Measurements from ENCODE around the gene LYG2. TPM values are rescaled to one million over a fixed set of nuclear protein-coding genes. Genes with fewer than 3 reads are reported as not detected.
"Not testable (repeated sequence)": the region's sequence is repeated elsewhere in the genome, so short reads cannot be mapped to it uniquely, and the experiment has no call there.

The LYG2 gene
- not detected for total RNA-seq
- polyA plus RNA-seq (2013, experiment 1 of 2) = not detected
- not detected for polyA plus RNA-seq (2013, experiment 2 of 2)
- long read RNA-seq, experiment 1 = 0 reads
- long read RNA-seq, experiment 2 = 0 reads
- long read RNA-seq, experiment 3 = 0 reads
- long read RNA-seq, experiment 4 = 0 reads

DNA sequence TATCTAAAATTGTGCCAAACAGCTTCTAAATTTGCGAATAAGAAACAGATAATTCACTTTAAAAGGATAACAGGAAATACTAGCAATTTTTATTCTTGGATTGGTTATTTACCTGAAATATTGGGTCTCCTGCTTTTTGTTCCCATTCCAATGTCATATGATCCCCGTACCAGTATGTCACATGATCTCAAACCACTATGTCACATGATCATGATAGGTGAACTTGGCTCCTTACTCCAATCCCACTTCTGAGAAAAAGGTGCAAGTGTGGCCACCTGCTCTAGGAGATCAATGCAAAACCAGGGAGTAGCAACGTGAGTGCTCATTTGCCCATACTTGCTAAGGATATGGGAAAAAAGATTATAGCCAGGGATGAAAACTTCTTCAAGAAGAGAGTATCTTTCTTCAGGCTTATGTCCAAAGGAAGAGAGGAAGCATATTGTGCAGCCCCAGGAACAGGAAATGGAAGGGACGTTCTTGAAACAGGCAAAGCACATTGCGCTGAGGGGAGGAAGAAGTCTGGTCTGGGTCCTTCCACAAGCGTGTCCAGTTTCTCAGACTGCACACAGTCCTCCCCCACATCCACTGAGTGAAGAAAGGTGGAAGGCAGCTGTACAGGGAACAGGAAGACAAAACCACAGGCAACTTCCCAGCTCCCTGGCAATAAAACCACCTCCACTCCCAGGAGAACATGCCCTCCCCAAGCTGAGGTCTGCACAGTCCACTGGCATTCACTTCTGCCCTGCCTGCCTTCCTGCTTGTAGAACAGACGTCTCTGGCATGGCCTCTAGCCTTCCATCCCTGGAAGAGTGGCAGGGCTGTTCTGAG, at the start of gene LYG2:
Gene LYG2, minus strand, starts transcription at position 176 of the 828 bp plus-strand sequence. CDS start 1,406 bp downstream, outside the sequence.
- Histone ChIP-seq H3K27ac (ENCODE audit: low read depth, low read length) (no peak within 1 kb of the TSS), H3K9ac (ENCODE audit: extremely low read depth, low read length, poor library complexity, severe bottlenecking) (no peak within 1 kb of the TSS), H3K27me3 (ENCODE audit: control insufficient read depth, insufficient read depth, low read length, poor library complexity, severe bottlenecking) (no peaks in the 10 kb centered on the region), H3K4me3 (ENCODE audit: low read length) (no peak within 1 kb of the TSS), H3K9me3 (ENCODE audit: control insufficient read depth, low read length) (peaks cover 3% of the 10 kb centered on the region), H3K36me3 (ENCODE audit: control insufficient read depth, insufficient read depth, low read length) (no peaks in the 10 kb centered on the region), H3K4me1 (ENCODE audit: control insufficient read depth, insufficient read depth, low read length) (no peaks in the 10 kb centered on the region)
- H3K27ac Mint-ChIP-seq = no peak within 1 kb of the TSS
- H3K27me3 Mint-ChIP-seq (ENCODE audit: insufficient read depth) = no peaks in the 10 kb centered on the region
- WGBS, 2 experiments (ENCODE audit: insufficient coverage in 1 of 2, insufficient read length in 1 of 2) = 75 to 94% methylated on average over 3 to 7 of the region's 7 CpGs
- TF ChIP-seq CTCF (conservative IDR thresholded peaks at IDR 0.05) = no peak
- no peak within 1 kb of the TSS for H3K4me3 Mint-ChIP-seq
- H3K4me1 Mint-ChIP-seq = no peaks in the 10 kb centered on the region
- H3K36me3 Mint-ChIP-seq (ENCODE audit: low read depth) = no peaks in the 10 kb centered on the region
- DNase-seq = no peak
- peaks cover 9% of the 10 kb centered on the region for H3K9me3 Mint-ChIP-seq

DNA sequence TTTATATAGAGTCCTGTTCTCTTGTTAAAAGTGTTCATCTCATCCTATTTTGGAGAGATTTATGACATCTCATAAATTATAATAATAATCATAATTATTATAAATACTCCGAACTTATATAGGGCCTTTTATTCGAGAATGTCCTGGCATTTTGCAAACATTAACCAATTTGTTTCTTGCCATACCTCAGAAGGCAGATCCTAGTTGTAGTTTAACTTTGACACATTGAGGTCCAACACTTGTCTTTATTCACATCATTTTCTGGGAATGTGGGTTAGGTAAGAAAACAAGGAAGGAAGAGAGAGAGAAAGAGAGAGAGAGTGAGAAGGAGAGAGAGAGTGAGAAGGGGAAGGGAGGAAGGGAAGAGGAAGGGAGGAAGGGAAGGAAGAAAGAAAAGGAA, 45.6 kb upstream of the LYG2 start, which contains the start of gene LYG1:
Gene LYG1, minus strand, starts transcription at position 101 of the 400 bp plus-strand sequence. CDS start 5,527 bp downstream, outside the sequence.
- H3K27me3 Mint-ChIP-seq (ENCODE audit: insufficient read depth); H3K4me1 ChIP-seq (ENCODE audit: control insufficient read depth, insufficient read depth, low read length); H3K27me3 ChIP-seq (ENCODE audit: control insufficient read depth, insufficient read depth, low read length, poor library complexity, severe bottlenecking); H3K4me3 ChIP-seq (ENCODE audit: low read length); H3K9ac ChIP-seq (ENCODE audit: extremely low read depth, low read length, poor library complexity, severe bottlenecking); H3K36me3 ChIP-seq (ENCODE audit: control insufficient read depth, insufficient read depth, low read length); H3K27ac Mint-ChIP-seq; H3K9me3 ChIP-seq (ENCODE audit: control insufficient read depth, low read length); H3K27ac ChIP-seq (ENCODE audit: low read depth, low read length); H3K4me1 Mint-ChIP-seq; H3K9me3 Mint-ChIP-seq; H3K36me3 Mint-ChIP-seq (ENCODE audit: low read depth); DNase-seq; H3K4me3 Mint-ChIP-seq: not testable (repeated sequence)
- WGBS, 2 experiments (ENCODE audit: insufficient coverage in 1 of 2, insufficient read length in 1 of 2) = no CpG with 5 or more reads among the region's 2 CpGs

- Mint-ChIP-seq H3K36me3 (ENCODE audit: low read depth) (no peaks in the 10 kb centered on the region), H3K4me1 (no peaks in the 10 kb centered on the region), H3K9me3 (no peaks in the 10 kb centered on the region), H3K4me3 (no peak overlapping the region), H3K27ac (no peak overlapping the region), H3K27me3 (ENCODE audit: insufficient read depth) (no peaks in the 10 kb centered on the region)
- no peak for TF ChIP-seq CTCF (conservative IDR thresholded peaks at IDR 0.05)
- DNase-seq = no peak
- H3K36me3 ChIP-seq (ENCODE audit: control insufficient read depth, insufficient read depth, low read length) = no peaks in the 10 kb centered on the region
- H3K4me1 ChIP-seq (ENCODE audit: control insufficient read depth, insufficient read depth, low read length) = no peaks in the 10 kb centered on the region
- no peak overlapping the region for H3K9ac ChIP-seq (ENCODE audit: extremely low read depth, low read length, poor library complexity, severe bottlenecking)
- 83 to 92% methylated on average over 1 to 7 of the region's 7 CpGs for WGBS, 2 experiments (ENCODE audit: insufficient coverage in 1 of 2, insufficient read length in 1 of 2)
- H3K27ac ChIP-seq (ENCODE audit: low read depth, low read length) = no peak overlapping the region
- H3K9me3 ChIP-seq (ENCODE audit: control insufficient read depth, low read length) = no peaks in the 10 kb centered on the region
- no peaks in the 10 kb centered on the region for H3K27me3 ChIP-seq (ENCODE audit: control insufficient read depth, insufficient read depth, low read length, poor library complexity, severe bottlenecking)
- no peak overlapping the region for H3K4me3 ChIP-seq (ENCODE audit: low read length)
Observed at GRCh38 chr2:99299580-99299979, 44.1 kb upstream of the LYG2 start.

Data from endodermal cell (in vitro differentiated cells).